Esophagus squamous epithelium (tissue), 5 donors: ENCODE results near the gene NOL3. TPM values are rescaled to one million over a fixed set of nuclear protein-coding genes. Genes with fewer than 3 reads are reported as not detected.

Experiments used
- DNase-seq: peaks from one replicate; lab custom pipeline; 2025; lab: John Stamatoyannopoulos, UW
- H3K27ac ChIP-seq, 4 donors: fragments of 200-600 bp; sonication (generic); one replicate each; pipeline ENCODE4 v1.5.1; 2016 to 2019; ENCODE audit warnings: mild to moderate bottlenecking in 1 of 4
- H3K27me3 ChIP-seq, 4 donors: fragments of 200-600 bp; sonication (generic); 1 replicate in 3 of 4; 2 replicates in 1 of 4; pipeline versions ENCODE4 v1.5.1 to v1.6.0; 2017 to 2021; ENCODE audit warnings: antibody characterized with exemption in 1 of 4
- H3K36me3 ChIP-seq, 3 donors: fragments of 200-600 bp; sonication (generic); one replicate each; pipeline ENCODE4 v1.5.1; 2016 to 2019
- H3K4me1 ChIP-seq, 3 donors: fragments of 200-600 bp; sonication (generic); one replicate each; pipeline ENCODE4 v1.5.1; 2017 to 2019
- H3K4me3 ChIP-seq, 4 donors: fragments of 200-600 bp; sonication (generic); 1 replicate in 3 of 4; 2 replicates in 1 of 4; pipeline ENCODE4 v1.5.1; 2016 to 2019; ENCODE audit warnings: mild to moderate bottlenecking in 2 of 4, moderate library complexity in 1 of 4
- H3K9me3 ChIP-seq, 3 donors: fragments of 200-600 bp; sonication (generic); one replicate each; pipeline ENCODE4 v1.5.1; 2016 to 2019
- CTCF ChIP-seq, 6 experiments: fragments of 450-650 bp in 4 of 6; fragments of 200-600 bp in 2 of 6; sonication (generic) in 2 of 6; IDR thresholded peaks; one replicate each; pipeline ENCODE4 v1.5.1; 2016 to 2019; ENCODE audit warnings: antibody characterized with exemption in 6 of 6, mild to moderate bottlenecking in 4 of 6, moderate library complexity in 4 of 6
- POLR2A ChIP-seq, 4 donors: fragments of 450-650 bp; IDR thresholded peaks; one replicate each; pipeline ENCODE4 v1.6.1; 2017; ENCODE audit warnings: antibody characterized with exemption in 4 of 4, mild to moderate bottlenecking in 4 of 4, moderate library complexity in 3 of 4
- WGBS, 2 donors: methylation state at CpG; one replicate each; pipeline ENCODE4 v1.1.5; 2018; 5-methylcytosine and 5-hydroxymethylcytosine counted together
- intact Hi-C: fragments of 100-400 bp; cut with DNase I; formaldehyde crosslinking; loops from one replicate; pipeline ENCODE4 v1.15.0; 2022
- total RNA-seq, 4 donors: library from RNA; depleted of rRNA; stranded (reverse); fragments of >200 nt; gene quantifications; one replicate each; pipeline ENCODE4 v1.1.0, GENCODE V29; 2016
- donor health status: DM: yes; HTN: yes; CAD: no.

NOL3 gene
- total RNA-seq, 4 donors from 2014 or later = 25.1 to 56.1 (median 36.7) TPM

GRCh38 chr16:67146523-67147357 lies 23.6 kb upstream of the NOL3 start:
- DNase-seq = no peak
- 79 to 86% methylated on average over 6 to 7 of the region's 7 CpGs for WGBS, 2 donors

GRCh38 chr16:67147437-67148140 lies 22.7 kb upstream of the NOL3 start:
- H3K4me1 ChIP-seq = peaks cover 8 to 57% (median 24%) of the 10 kb centered on the region in 3 donors
- TF ChIP-seq POLR2A (IDR thresholded peaks at IDR 0.05) (no peak), CTCF (IDR thresholded peaks at IDR 0.05) (no peak)
- 37 to 65% methylated on average over 3 to 4 of the region's 4 CpGs for WGBS, 2 donors
- peaks cover 29 to 72% (median 36%) of the 10 kb centered on the region in 3 donors for H3K36me3 ChIP-seq
- no peak overlapping the region for H3K4me3 ChIP-seq
- no peaks in the 10 kb centered on the region for H3K9me3 ChIP-seq
- intact Hi-C loops = no loop called here
- DNase-seq = no peak
- H3K27me3 ChIP-seq = no peaks in the 10 kb centered on the region
- H3K27ac ChIP-seq = peak overlapping the region in 1 of 4 donors; percentile 0

More at GRCh38 chr16:67146523-67147357, 23.6 kb upstream of the NOL3 start:
- Histone ChIP-seq H3K36me3 (peaks cover 29 to 81% (median 45%) of the 10 kb centered on the region in 3 donors), H3K27ac (peak overlapping the region in 1 of 4 donors; percentile 0), H3K27me3 (no peaks in the 10 kb centered on the region), H3K9me3 (no peaks in the 10 kb centered on the region), H3K4me3 (no peak overlapping the region), H3K4me1 (peaks cover 8 to 54% (median 24%) of the 10 kb centered on the region in 3 donors)
- intact Hi-C loops = no loop called here
- no peak for TF ChIP-seq POLR2A (IDR thresholded peaks at IDR 0.05)
- no peak for TF ChIP-seq CTCF (IDR thresholded peaks at IDR 0.05)

DNA sequence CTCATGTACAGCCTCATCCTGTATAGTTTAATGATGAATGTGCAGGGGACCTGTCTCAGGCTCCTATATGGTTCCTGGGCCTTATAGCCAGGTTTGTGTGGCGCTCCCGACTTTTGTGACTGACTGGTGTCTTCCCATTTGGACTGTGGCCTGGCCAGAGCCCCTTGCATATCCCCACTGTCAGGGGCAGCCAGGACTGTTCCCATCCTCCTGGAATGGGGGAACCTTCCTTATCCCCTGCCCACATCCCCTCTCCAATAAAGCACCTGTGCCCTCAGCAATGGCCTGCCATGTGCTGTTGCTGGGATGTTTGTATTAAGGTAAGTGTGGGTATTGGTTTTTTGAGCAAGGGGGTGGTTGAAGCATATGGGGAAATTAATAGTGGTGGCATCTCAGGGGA lies 22.1 kb upstream of the NOL3 start:
- peaks cover 23 to 66% (median 30%) of the 10 kb centered on the region in 3 donors for H3K36me3 ChIP-seq
- peaks cover 8 to 57% (median 24%) of the 10 kb centered on the region in 3 donors for H3K4me1 ChIP-seq
- intact Hi-C loops = no loop called here
- no peaks in the 10 kb centered on the region for H3K27me3 ChIP-seq
- H3K4me3 ChIP-seq = no peak overlapping the region
- TF ChIP-seq POLR2A (IDR thresholded peaks at IDR 0.05) = no peak
- no peak for TF ChIP-seq CTCF (IDR thresholded peaks at IDR 0.05)
- H3K27ac ChIP-seq = peak overlapping the region in 1 of 4 donors; percentile 6
- H3K9me3 ChIP-seq = no peaks in the 10 kb centered on the region
- WGBS, 2 donors = 70 to 80% methylated on average over 2 of the region's 2 CpGs
- no peak for DNase-seq

DNA sequence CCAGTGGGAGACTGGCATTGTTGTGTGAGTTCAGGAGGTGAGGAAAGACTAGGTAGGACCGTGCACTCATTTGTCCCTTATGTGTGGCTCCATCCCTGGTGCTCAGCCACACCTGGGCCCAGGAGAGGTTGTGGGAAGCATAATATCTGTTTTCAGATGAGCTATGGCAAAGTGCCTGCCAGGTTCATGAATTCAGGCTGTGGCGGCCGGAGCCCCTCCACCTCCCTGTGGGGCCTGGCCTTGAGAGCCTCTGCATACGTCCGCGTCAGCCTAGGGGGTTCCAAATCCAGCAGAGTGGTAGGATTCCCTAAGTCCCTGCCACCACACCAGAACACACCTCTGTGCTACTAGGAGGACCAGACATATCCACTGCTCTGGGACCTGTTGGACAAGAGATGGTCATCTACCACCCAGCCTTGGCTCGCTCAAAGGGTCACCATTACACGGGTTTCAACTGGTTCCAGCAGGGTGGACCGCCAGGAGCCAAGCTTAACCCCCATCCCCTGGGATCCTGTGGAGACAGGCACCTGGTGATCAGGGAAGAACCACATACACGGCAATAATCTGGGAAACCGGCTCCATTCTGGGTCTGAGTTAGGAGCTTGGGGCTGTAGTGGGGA lies 21.6 kb upstream of the NOL3 start:
- no peak for TF ChIP-seq POLR2A (IDR thresholded peaks at IDR 0.05)
- no peak for TF ChIP-seq CTCF (IDR thresholded peaks at IDR 0.05)
- H3K4me3 ChIP-seq = no peak overlapping the region
- peaks cover 8 to 57% (median 24%) of the 10 kb centered on the region in 3 donors for H3K4me1 ChIP-seq
- no peaks in the 10 kb centered on the region for H3K27me3 ChIP-seq
- peak overlapping the region in 1 of 4 donors; percentile 6 for H3K27ac ChIP-seq
- WGBS, 2 donors = 75 to 100% methylated on average over 1 to 5 of the region's 11 CpGs
- no peaks in the 10 kb centered on the region for H3K9me3 ChIP-seq
- intact Hi-C loops = no loop called here
- no peak for DNase-seq
- peaks cover 18 to 61% (median 26%) of the 10 kb centered on the region in 3 donors for H3K36me3 ChIP-seq
